Measurements from ENCODE around the gene BTBD16. TPM values are rescaled to one million over a fixed set of nuclear protein-coding genes. Genes with fewer than 3 reads are reported as not detected.

BTBD16 gene
- total and polyA plus RNA-seq, 8 donors: 0.40 TPM; not detected in 7

- H3K36me3 ChIP-seq: no peaks in the 10 kb centered on the region
- WGBS, 5 donors: 48 to 62% (median 55%) methylated on average over 5 of the region's 5 CpGs
- intact Hi-C loops (cut with DNase I; ENCODE audit: low total_unique reads): no loop called here
- peaks cover 7 to 38% (median 32%) of the 10 kb centered on the region in 4 donors for H3K4me1 ChIP-seq
- H3K27ac ChIP-seq: peak overlapping the region in 4 of 5 donors; percentile 21 to 85 (median 63)
- DNase-seq: no peak
- H3K9me3 ChIP-seq: peaks cover 0 to 1% (median 0%) of the 10 kb centered on the region in 4 donors
- no peaks in the 10 kb centered on the region for H3K27me3 ChIP-seq
- TF ChIP-seq CTCF (IDR thresholded peaks at IDR 0.05) (no peak), POLR2A (IDR thresholded peaks at IDR 0.05) (no peak), POLR2AphosphoS5 (IDR thresholded peaks at IDR 0.05) (no peak), EP300 (IDR thresholded peaks at IDR 0.05) (no peak)
- H3K4me3 ChIP-seq: no peak overlapping the region
Measured at GRCh38 chr10:122311051-122311410, 39.9 kb downstream of the BTBD16 start.

- Histone ChIP-seq H3K36me3 (no peaks in the 10 kb centered on the region), H3K27me3 (no peaks in the 10 kb centered on the region), H3K4me1 (peaks cover 7 to 38% (median 32%) of the 10 kb centered on the region in 4 donors), H3K4me3 (no peak overlapping the region), H3K9me3 (no peaks in the 10 kb centered on the region), H3K27ac (peak overlapping the region in 2 of 5 donors; percentile 84 to 85)
- 17 to 43% (median 28%) methylated on average over 1 of the region's 1 CpG for WGBS, 5 donors
- intact Hi-C loops (cut with DNase I; ENCODE audit: low total_unique reads): no loop called here
- no peak for DNase-seq
- TF ChIP-seq POLR2AphosphoS5 (IDR thresholded peaks at IDR 0.05) (no peak), POLR2A (IDR thresholded peaks at IDR 0.05) (no peak), CTCF (IDR thresholded peaks at IDR 0.05) (no peak), EP300 (IDR thresholded peaks at IDR 0.05) (no peak)
Measured at GRCh38 chr10:122311716-122312115, 40.6 kb downstream of the BTBD16 start.

GRCh38 chr10:122316224-122316884 lies 45.3 kb downstream of the BTBD16 start:
- Histone ChIP-seq H3K9me3 (peaks cover 0 to 17% (median 0%) of the 10 kb centered on the region in 4 donors), H3K36me3 (no peaks in the 10 kb centered on the region), H3K4me3 (no peak overlapping the region), H3K27ac (no peak overlapping the region), H3K27me3 (no peaks in the 10 kb centered on the region), H3K4me1 (peaks cover 0 to 9% (median 6%) of the 10 kb centered on the region in 4 donors)
- WGBS, 5 donors: 86 to 90% (median 89%) methylated on average over 12 of the region's 12 CpGs
- DNase-seq: no peak
- no peak for TF ChIP-seq POLR2A (IDR thresholded peaks at IDR 0.05)
- TF ChIP-seq EP300 (IDR thresholded peaks at IDR 0.05): no peak
- no peak for TF ChIP-seq POLR2AphosphoS5 (IDR thresholded peaks at IDR 0.05)
- TF ChIP-seq CTCF (IDR thresholded peaks at IDR 0.05): no peak
- intact Hi-C loops (cut with DNase I; ENCODE audit: low total_unique reads): no loop called here

- Histone ChIP-seq H3K4me1 (no peaks in the 10 kb centered on the region), H3K27ac (no peak overlapping the region), H3K4me3 (no peak overlapping the region), H3K36me3 (no peaks in the 10 kb centered on the region), H3K9me3 (peaks cover 0 to 17% (median 0%) of the 10 kb centered on the region in 4 donors), H3K27me3 (no peaks in the 10 kb centered on the region)
- intact Hi-C loops (cut with DNase I; ENCODE audit: low total_unique reads): no loop called here
- DNase-seq: no peak
- TF ChIP-seq POLR2A (IDR thresholded peaks at IDR 0.05) (no peak), POLR2AphosphoS5 (IDR thresholded peaks at IDR 0.05) (no peak), CTCF (IDR thresholded peaks at IDR 0.05) (no peak), EP300 (IDR thresholded peaks at IDR 0.05) (no peak)
- WGBS, 5 donors: 65 to 89% (median 71%) methylated on average over 4 of the region's 4 CpGs
Measured at GRCh38 chr10:122321960-122322359, 50.9 kb downstream of the BTBD16 start.

Measured in stomach (tissue), 9 donors.